Stomach (tissue), 4 donors: ENCODE results near the gene AMELX.

Source experiments
- POLR2A ChIP-seq, 4 donors: fragments of 450-650 bp; IDR thresholded peaks; one replicate each; pipeline ENCODE4 v1.6.1; 2016; ENCODE audit warnings: antibody characterized with exemption in 4 of 4, control low read depth in 2 of 4, mild to moderate bottlenecking in 1 of 4, moderate library complexity in 1 of 4
- TF ChIP-seq, protein P1 (sequence below), 7 experiments: fragments of 450-650 bp in 4 of 7; fragments of 200-600 bp in 3 of 7; sonication (generic) in 3 of 7; IDR thresholded peaks; one replicate each; pipeline ENCODE4 v1.5.1; 2016 to 2019; ENCODE audit warnings: antibody characterized with exemption in 7 of 7, control low read depth in 2 of 7, mild to moderate bottlenecking in 1 of 7

- no peak for TF ChIP-seq POLR2A (IDR thresholded peaks at IDR 0.05)
- TF ChIP-seq, protein P1, sequence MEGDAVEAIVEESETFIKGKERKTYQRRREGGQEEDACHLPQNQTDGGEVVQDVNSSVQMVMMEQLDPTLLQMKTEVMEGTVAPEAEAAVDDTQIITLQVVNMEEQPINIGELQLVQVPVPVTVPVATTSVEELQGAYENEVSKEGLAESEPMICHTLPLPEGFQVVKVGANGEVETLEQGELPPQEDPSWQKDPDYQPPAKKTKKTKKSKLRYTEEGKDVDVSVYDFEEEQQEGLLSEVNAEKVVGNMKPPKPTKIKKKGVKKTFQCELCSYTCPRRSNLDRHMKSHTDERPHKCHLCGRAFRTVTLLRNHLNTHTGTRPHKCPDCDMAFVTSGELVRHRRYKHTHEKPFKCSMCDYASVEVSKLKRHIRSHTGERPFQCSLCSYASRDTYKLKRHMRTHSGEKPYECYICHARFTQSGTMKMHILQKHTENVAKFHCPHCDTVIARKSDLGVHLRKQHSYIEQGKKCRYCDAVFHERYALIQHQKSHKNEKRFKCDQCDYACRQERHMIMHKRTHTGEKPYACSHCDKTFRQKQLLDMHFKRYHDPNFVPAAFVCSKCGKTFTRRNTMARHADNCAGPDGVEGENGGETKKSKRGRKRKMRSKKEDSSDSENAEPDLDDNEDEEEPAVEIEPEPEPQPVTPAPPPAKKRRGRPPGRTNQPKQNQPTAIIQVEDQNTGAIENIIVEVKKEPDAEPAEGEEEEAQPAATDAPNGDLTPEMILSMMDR (IDR thresholded peaks at IDR 0.05) = no peak
Measured at GRCh38 chrX:11347300-11347699, 54.1 kb downstream of the AMELX start.
